ENCODE measurements around the gene SELENOH.

SELENOH gene

DNA sequence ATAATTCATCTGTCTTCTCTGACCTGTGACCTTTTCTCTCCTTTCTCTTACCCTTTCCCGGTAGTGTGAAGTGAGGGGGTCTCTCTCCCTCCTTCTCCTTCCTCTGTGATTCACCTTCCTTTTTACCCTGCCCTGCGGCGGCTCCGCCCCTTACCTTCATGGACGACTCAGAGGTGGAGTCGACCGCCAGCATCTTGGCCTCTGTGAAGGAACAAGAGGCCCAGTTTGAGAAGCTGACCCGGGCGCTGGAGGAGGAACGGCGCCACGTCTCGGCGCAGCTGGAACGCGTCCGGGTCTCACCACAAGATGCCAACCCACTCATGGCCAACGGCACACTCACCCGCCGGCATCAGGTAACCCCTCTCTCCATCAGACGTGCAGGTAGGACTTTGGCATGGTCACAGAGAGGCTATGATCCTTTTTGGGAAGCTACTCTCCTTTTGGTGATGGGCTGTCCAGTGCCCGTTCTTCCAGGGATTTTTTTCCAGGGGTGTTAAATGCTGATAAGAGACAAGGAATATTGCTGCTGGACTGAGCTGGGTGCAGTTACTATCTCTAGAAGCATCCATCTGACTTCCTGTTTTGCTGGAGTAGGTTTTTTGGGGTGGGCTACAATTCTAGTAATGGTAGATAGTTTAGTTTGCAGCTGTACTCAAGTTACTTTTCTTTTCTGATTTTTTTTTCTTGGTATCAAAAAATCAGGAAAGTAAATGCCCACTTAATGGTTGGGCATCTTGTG, 50.2 kb downstream of the SELENOH start:
- H3K4me1 ChIP-seq (ENCODE audit: control insufficient read depth, insufficient read depth, low read length, poor library complexity, severe bottlenecking), result peaks cover 29% of the 10 kb centered on the region
- DNase-seq, result no peak
- no peaks in the 10 kb centered on the region for H3K27me3 ChIP-seq (replicated peaks; ENCODE audit: control insufficient read depth, insufficient read depth, low read length, poor library complexity, severe bottlenecking)
- peak overlapping the region; percentile 71 for H3K27ac ChIP-seq (ENCODE audit: insufficient read depth, low read length, poor library complexity, severe bottlenecking)
- H3K9me3 ChIP-seq (ENCODE audit: control insufficient read depth, low read length), result no peaks in the 10 kb centered on the region
- H3K36me3 ChIP-seq (ENCODE audit: control insufficient read depth, insufficient read depth, low read length), result peaks cover 2% of the 10 kb centered on the region
- H3K4me3 ChIP-seq (ENCODE audit: insufficient read depth, low read depth, low read length, poor library complexity, severe bottlenecking), result no peak overlapping the region

DNA sequence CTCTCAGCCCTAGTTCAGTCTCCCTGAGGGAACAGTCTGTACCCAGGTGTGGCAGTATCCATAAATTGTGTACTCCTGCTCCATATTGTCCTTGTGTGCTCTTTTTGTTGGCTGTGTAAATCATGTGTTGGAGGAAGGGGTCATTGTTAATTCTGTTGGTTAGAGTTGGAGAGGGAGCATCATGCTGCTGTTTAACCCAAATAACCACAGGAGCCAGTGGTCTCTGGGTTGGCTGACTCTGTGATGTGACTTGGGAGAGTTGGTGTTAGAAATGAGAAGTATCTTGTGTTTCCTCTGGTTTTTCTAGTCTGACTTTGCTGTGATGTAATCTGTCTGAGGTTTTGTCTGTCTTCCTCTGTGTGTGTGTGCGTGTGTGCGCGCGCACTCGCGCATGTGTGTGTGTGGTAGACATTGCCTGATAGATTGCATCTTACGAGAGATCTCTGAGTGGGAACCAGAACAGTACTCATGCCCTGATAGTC, 50.8 kb downstream of the SELENOH start:
- no peak overlapping the region for H3K4me3 ChIP-seq (ENCODE audit: insufficient read depth, low read depth, low read length, poor library complexity, severe bottlenecking)
- peak overlapping the region; percentile 71 for H3K27ac ChIP-seq (ENCODE audit: insufficient read depth, low read length, poor library complexity, severe bottlenecking)

GRCh38 chr11:57792870-57793269, 51.6 kb downstream of the SELENOH start:
- H3K36me3 ChIP-seq (ENCODE audit: control insufficient read depth, insufficient read depth, low read length), result peaks cover 5% of the 10 kb centered on the region

More for the DNA sequence above, 50.8 kb downstream of the SELENOH start:
- Histone ChIP-seq H3K27me3 (replicated peaks; ENCODE audit: control insufficient read depth, insufficient read depth, low read length, poor library complexity, severe bottlenecking) (no peaks in the 10 kb centered on the region), H3K36me3 (ENCODE audit: control insufficient read depth, insufficient read depth, low read length) (peaks cover 5% of the 10 kb centered on the region), H3K9me3 (ENCODE audit: control insufficient read depth, low read length) (no peaks in the 10 kb centered on the region), H3K4me1 (ENCODE audit: control insufficient read depth, insufficient read depth, low read length, poor library complexity, severe bottlenecking) (peaks cover 29% of the 10 kb centered on the region)
- DNase-seq, result peak; percentile 80 to 83 (median 81)

More at GRCh38 chr11:57792870-57793269, 51.6 kb downstream of the SELENOH start:
- peaks cover 29% of the 10 kb centered on the region for H3K4me1 ChIP-seq (ENCODE audit: control insufficient read depth, insufficient read depth, low read length, poor library complexity, severe bottlenecking)
- H3K4me3 ChIP-seq (ENCODE audit: insufficient read depth, low read depth, low read length, poor library complexity, severe bottlenecking), result peak overlapping the region; percentile 11
- no peaks in the 10 kb centered on the region for H3K27me3 ChIP-seq (replicated peaks; ENCODE audit: control insufficient read depth, insufficient read depth, low read length, poor library complexity, severe bottlenecking)
- no peak for DNase-seq
- H3K9me3 ChIP-seq (ENCODE audit: control insufficient read depth, low read length), result no peaks in the 10 kb centered on the region
- H3K27ac ChIP-seq (ENCODE audit: insufficient read depth, low read length, poor library complexity, severe bottlenecking), result peak overlapping the region; percentile 71

All from effector memory CD4-positive, alpha-beta T cell (primary cell).